SK-N-SH treated with all-trans-retinoic acid at 6 μM for 48 hours (cell line): Measurements from ENCODE around the gene MEI1.

Experiments used
- ARNTL ChIP-seq: fragments of 450-650 bp; formaldehyde crosslinking; IDR thresholded peaks from 2 replicates; pipeline ENCODE4 v1.5.0; 2020; ENCODE audit warnings: low read depth, mild to moderate bottlenecking, moderate library complexity, borderline replicate concordance
- CSDC2 ChIP-seq: fragments of 250-450 bp; sonication (Bioruptor Pico); IDR thresholded peaks from 2 replicates; pipeline ENCODE4 v1.5.0; 2020; ENCODE audit warnings: mild to moderate bottlenecking, moderate library complexity
- ZC3H10 ChIP-seq: fragments of 250-450 bp; sonication (Bioruptor Pico); IDR thresholded peaks from 2 replicates; pipeline ENCODE4 v1.5.1; 2021; ENCODE audit warnings: mild to moderate bottlenecking, moderate library complexity
- TF ChIP-seq, protein P1 (sequence below): fragments of 250-450 bp; sonication (Bioruptor Pico); IDR thresholded peaks from 2 replicates; pipeline ENCODE4 v1.5.1; 2021; ENCODE audit warnings: mild to moderate bottlenecking, moderate library complexity

DNA sequence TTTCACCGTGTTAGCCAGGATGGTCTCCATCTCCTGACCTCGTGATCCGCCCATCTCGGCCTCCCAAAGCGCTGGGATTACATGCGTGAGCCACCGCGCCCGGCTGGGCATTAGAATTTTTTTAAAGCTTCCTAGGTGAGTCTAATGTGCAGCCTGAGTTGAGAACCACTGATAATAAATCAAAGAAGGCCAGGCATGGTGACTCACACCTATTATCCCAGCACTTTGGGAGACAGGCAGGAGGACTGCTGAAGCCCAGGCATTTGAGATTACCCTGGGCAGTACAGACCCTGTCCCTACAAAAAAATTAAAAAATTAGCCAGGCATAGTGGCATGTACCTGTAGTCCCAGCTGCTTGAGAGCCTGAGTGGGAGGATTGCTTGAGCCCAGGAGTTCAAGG lies 13.7 kb downstream of the MEI1 start:
- TF ChIP-seq ARNTL (CRISPR knock-in tag) (no peak), ZC3H10 (CRISPR knock-in tag) (no peak), CSDC2 (CRISPR knock-in tag) (no peak)
- TF ChIP-seq, protein P1, sequence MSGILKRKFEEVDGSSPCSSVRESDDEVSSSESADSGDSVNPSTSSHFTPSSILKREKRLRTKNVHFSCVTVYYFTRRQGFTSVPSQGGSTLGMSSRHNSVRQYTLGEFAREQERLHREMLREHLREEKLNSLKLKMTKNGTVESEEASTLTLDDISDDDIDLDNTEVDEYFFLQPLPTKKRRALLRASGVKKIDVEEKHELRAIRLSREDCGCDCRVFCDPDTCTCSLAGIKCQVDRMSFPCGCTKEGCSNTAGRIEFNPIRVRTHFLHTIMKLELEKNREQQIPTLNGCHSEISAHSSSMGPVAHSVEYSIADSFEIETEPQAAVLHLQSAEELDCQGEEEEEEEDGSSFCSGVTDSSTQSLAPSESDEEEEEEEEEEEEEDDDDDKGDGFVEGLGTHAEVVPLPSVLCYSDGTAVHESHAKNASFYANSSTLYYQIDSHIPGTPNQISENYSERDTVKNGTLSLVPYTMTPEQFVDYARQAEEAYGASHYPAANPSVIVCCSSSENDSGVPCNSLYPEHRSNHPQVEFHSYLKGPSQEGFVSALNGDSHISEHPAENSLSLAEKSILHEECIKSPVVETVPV (CRISPR knock-in tag): no peak
